HG03103 (cell line): ENCODE data around the gene TMED6.
"Not testable (repeated sequence)": the region's sequence is repeated elsewhere in the genome, so short reads cannot be mapped to it uniquely, and the experiment has no call there.

ENCODE experiments used
- ATAC-seq: cut with Tn5 transposase; IDR thresholded peaks from one replicate; pipeline ENCODE4 v1.9.1; 2021; ENCODE audit warnings: low read depth; ENCODE audit not compliant: unreplicated experiment

The TMED6 gene

GRCh38 chr16:69307091-69307490 lies 44.5 kb downstream of the TMED6 start:
- no peak for ATAC-seq

GRCh38 chr16:69306031-69306430 lies 45.6 kb downstream of the TMED6 start:
- no peak for ATAC-seq

DNA sequence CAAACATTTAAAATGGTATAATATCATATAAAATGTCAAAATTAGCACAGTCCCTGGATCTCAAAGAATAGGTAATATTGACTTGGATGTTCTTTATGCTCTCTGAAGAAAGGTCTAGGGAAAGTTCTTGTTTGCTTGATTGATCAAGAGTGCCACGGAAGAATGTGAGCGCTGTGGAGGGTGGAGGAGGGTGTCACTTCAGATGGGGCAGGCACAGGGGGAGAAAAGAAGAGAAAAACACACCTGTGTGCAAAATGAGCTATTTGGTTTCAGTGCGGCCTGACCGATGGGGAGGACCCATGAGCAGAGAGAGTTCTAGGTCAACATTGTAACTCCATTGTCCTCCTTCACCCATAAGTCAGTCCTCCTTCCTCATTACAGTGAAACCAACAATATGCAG lies 49.3 kb downstream of the TMED6 start:
- ATAC-seq = no peak

DNA sequence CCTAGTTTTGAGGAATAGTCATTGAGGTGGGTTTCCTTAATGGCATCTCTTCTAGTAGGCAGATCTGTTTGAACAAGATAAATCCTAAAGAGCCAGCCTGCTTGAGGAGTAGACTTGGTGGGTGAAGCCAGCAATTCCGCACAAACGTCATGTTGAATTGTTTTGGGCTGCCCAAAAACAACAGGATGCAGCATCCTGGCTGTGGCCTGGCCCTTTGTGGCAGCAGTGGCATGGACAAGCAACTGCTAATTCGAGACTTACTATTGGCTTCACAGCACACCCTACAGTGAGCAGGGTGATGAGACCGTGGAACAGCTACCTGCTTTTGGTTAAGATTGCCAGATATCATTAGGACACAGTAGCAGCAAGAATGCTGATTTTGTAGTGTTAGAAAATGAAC lies 49.7 kb downstream of the TMED6 start:
- no peak for ATAC-seq

DNA sequence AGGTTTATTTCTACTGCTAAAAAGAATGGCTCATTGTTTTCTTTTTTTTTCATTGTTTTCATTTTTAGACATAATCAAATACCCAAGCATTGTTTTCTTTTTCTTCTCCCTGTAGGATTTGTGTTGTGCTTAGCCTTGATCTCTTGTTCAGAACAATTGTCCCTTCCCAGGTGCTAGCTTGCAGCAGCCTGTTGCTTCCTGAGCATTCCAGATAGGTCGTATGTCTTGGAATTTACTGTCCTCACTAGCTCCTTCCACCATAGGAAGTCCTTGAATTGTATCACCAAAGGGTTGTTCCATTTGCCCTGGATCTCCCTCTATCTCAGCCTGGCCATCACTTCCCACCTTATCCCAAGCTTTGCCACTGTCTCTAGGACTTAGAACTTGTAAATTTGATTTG lies 50.4 kb downstream of the TMED6 start:
- ATAC-seq = no peak

- no peak for ATAC-seq
These were observed 53.3 kb downstream of the TMED6 start for GRCh38 chr16:69298261-69298660.

DNA sequence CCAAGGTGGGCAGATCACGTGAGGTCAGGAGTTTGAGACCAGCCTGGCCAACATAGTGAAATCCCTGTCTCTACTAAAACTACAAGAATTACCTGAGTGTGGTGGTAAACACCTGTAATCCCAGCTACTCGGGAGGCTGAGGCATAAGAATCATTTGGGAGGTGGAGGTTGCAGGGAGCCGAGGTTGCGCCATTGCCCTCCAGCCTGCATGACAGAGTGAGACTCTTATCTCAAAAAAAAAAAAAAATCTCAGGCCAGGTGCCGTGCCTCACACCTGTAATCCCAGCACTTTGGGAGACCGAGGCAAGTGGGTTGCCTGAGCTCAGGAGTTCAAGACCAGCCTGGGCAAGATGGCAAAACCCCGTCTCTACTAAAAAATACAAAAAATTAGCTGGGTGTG lies 54.8 kb downstream of the TMED6 start:
- ATAC-seq = not testable (repeated sequence)

- ATAC-seq = no peak
These were observed 57.5 kb downstream of the TMED6 start for GRCh38 chr16:69294051-69294450.

DNA sequence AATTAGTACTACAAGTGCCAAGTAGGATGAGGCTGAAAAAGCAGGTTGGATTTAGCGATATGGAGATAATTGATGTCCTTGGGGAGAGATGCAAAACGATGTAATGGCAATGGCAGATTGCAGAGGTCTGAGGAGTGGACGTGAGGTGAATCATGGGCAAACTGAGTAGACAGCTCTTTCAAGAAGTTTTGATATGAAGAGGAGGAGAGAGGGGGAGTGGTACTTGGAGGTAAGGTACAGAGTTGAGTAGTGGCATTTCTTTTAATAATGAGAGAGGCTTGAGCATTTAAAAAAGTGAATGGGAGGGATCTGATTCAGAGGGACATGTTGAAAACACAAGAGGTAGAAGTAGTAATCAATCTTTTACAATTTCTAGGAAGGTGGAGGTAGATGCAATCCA lies 58.2 kb downstream of the TMED6 start:
- no peak for ATAC-seq
